ENCODE results near the gene PPP2R5D. TPM values are rescaled to one million over a fixed set of nuclear protein-coding genes. Genes with fewer than 3 reads are reported as not detected.

The PPP2R5D gene
- total and polyA plus RNA-seq, 2 of the 4 experiments (the other 2 are of a cell fraction) = 55.6 to 68.8 TPM

DNA sequence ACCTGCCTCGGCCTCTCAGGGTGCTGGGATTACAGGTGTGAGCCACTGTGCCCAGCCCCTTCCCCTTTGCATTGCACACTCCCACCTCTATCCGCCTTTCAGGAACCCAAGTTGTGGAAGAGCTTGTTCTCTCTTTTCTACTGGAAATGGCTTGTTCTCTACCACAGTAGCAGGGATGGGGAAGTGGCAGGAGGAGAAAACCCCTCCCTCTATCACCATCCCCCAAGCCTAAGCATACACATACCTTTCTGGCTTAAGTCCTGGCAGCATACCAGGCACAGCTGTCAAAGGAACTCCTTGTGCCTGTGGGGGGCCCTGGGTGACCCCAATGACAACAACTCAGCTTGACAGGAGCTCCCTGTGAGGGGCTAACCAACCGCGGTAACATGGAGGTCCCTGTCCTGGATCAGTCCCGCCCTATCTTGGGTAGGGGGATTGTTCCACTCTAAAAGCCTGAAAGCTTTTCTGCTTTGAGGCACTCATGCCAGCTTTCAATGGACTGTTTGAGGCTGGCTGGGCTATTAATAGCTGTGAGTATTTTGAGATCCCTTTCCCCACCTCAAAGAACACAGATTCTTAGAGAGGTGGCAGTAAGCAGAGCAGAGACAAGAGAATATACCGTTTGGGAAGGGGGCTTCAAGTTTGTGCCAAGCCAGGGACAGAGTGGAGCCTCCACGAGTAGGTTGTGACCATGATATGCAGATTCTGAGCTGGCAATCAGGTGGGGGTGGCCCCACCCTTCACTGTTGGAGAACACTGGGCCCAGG lies 32.0 kb downstream of the PPP2R5D start:
- TF ChIP-seq POLR2A (IDR thresholded peaks at IDR 0.05; ENCODE audit: low read depth, low read length) (no peak), SMC3 (IDR thresholded peaks at IDR 0.05; ENCODE audit: low read depth, low read length) (no peak), RFX5 (IDR thresholded peaks at IDR 0.05; ENCODE audit: low read depth, low read length) (no peak), CEBPB (IDR thresholded peaks at IDR 0.05; ENCODE audit: low read depth, low read length) (no peak), FOS (IDR thresholded peaks at IDR 0.05; ENCODE audit: low read depth, low read length) (no peak), MAFK (IDR thresholded peaks at IDR 0.05; ENCODE audit: low read depth, low read length) (no peak), CHD1 (IDR thresholded peaks at IDR 0.05; ENCODE audit: low read depth, low read length) (no peak), RCOR1 (IDR thresholded peaks at IDR 0.05; ENCODE audit: insufficient replicate concordance, low read length) (no peak), RAD21 (IDR thresholded peaks at IDR 0.05; ENCODE audit: low read length) (no peak)
- TF ChIP-seq, protein P1, sequence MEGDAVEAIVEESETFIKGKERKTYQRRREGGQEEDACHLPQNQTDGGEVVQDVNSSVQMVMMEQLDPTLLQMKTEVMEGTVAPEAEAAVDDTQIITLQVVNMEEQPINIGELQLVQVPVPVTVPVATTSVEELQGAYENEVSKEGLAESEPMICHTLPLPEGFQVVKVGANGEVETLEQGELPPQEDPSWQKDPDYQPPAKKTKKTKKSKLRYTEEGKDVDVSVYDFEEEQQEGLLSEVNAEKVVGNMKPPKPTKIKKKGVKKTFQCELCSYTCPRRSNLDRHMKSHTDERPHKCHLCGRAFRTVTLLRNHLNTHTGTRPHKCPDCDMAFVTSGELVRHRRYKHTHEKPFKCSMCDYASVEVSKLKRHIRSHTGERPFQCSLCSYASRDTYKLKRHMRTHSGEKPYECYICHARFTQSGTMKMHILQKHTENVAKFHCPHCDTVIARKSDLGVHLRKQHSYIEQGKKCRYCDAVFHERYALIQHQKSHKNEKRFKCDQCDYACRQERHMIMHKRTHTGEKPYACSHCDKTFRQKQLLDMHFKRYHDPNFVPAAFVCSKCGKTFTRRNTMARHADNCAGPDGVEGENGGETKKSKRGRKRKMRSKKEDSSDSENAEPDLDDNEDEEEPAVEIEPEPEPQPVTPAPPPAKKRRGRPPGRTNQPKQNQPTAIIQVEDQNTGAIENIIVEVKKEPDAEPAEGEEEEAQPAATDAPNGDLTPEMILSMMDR (conservative IDR thresholded peaks at IDR 0.05; ENCODE audit: low read depth, low read length) = no peak
- TF ChIP-seq, protein P2, sequence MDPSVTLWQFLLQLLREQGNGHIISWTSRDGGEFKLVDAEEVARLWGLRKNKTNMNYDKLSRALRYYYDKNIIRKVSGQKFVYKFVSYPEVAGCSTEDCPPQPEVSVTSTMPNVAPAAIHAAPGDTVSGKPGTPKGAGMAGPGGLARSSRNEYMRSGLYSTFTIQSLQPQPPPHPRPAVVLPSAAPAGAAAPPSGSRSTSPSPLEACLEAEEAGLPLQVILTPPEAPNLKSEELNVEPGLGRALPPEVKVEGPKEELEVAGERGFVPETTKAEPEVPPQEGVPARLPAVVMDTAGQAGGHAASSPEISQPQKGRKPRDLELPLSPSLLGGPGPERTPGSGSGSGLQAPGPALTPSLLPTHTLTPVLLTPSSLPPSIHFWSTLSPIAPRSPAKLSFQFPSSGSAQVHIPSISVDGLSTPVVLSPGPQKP (IDR thresholded peaks at IDR 0.05; ENCODE audit: borderline replicate concordance, low read depth, low read length) = no peak
- Histone ChIP-seq H2BK120ac (ENCODE audit: low read depth, low read length) (no peak overlapping the region), H3K9me3 (ENCODE audit: control insufficient read depth, insufficient read depth, low read length) (no peaks in the 10 kb centered on the region), H4K91ac (ENCODE audit: insufficient read depth, low read depth, low read length) (no peak overlapping the region), H3K4me2 (ENCODE audit: low read depth, low read length) (no peak overlapping the region), H3K4me3 (ENCODE audit: insufficient read depth, low read depth, low read length) (no peak overlapping the region), H3K23ac (ENCODE audit: low read depth, low read length) (peak overlapping the region; percentile 13; the same call in 1 of the 2 replicates), H3K9me1 (ENCODE audit: insufficient read depth, low read length) (peaks cover 3% of the 10 kb centered on the region), H2BK15ac (ENCODE audit: low read depth, low read length) (no peak overlapping the region), H3K79me1 (ENCODE audit: low read depth in 1 of 2, low read length in 2 of 2) (peaks cover 12 to 77% of the 10 kb centered on the region in 2 experiments), H3K36me3 (ENCODE audit: control insufficient read depth, insufficient read depth, low read length) (peaks cover 35% of the 10 kb centered on the region), H3K4me1 (ENCODE audit: control insufficient read depth, insufficient read depth, low read length) (peaks cover 15% of the 10 kb centered on the region), H3K14ac (replicated peaks; ENCODE audit: low read depth, low read length) (no peak overlapping the region), H3K27ac (ENCODE audit: insufficient read depth, low read length) (no peak overlapping the region), H4K8ac (ENCODE audit: low read depth in 2 of 2, low read length in 2 of 2) (no peak overlapping the region), H2AFZ (replicated peaks; ENCODE audit: low read length, poor library complexity) (no peak overlapping the region), H3K4ac (ENCODE audit: low read depth, low read length) (no peak overlapping the region), H2BK5ac (ENCODE audit: low read depth, low read length, poor library complexity, severe bottlenecking) (no peak overlapping the region), H2AK9ac (replicated peaks; ENCODE audit: low read depth, low read length, poor library complexity) (peak overlapping the region; percentile 18), H3K9ac (ENCODE audit: low read depth, low read length) (no peak overlapping the region), H2BK20ac (ENCODE audit: low read depth, low read length) (no peak overlapping the region), H4K20me1 (ENCODE audit: insufficient read depth, low read length) (no peaks in the 10 kb centered on the region; the same call in 1 of the 2 replicates), H3K56ac (ENCODE audit: extremely low read depth, insufficient read depth, low read length) (no peak overlapping the region), H3K27me3 (ENCODE audit: control insufficient read depth, insufficient read depth, low read length) (no peaks in the 10 kb centered on the region), H3K18ac (ENCODE audit: low read depth, low read length) (no peak overlapping the region), H4K5ac (ENCODE audit: low read depth, low read length) (no peak overlapping the region), H2AK5ac (ENCODE audit: low read depth, low read length) (no peak overlapping the region)
- ATAC-seq (ENCODE audit: low read depth) (no peak), DNase-seq (no peak)
- dilution Hi-C loops (cut with HindIII; ENCODE audit: low sequenced_read_pairs, unreplicated experiment) = no loop called here
- intact Hi-C loops (cut with micrococcal nuclease) = no loop called here
- ChIA-PET POLR2A (ENCODE audit: unreplicated experiment) (no interaction called here), CTCF (no interaction called here)
- 87% methylated on average over 3 of the region's 7 CpGs; no CpG with 5 or more reads in 1 of the 2 experiments for WGBS, 2 experiments (ENCODE audit: extremely low coverage in 2 of 2, insufficient read length in 1 of 2)
- in situ Hi-C loops (cut with MboI; ENCODE audit: low sequenced_read_pairs) = no loop called here
- no TSS peak for BruUV-seq (replicated peaks)

All from IMR-90 (cell line).